H9 (cell line): ENCODE measurements around the gene SLC12A8. TPM values are rescaled to one million over a fixed set of nuclear protein-coding genes. Genes with fewer than 3 reads are reported as not detected.
A peak's percentile ranks its signal among the peaks of the same experiment; 100 is the strongest.

ENCODE experiments used
- DNase-seq: peaks from one replicate; pipeline ENCODE4 v3.0.0-alpha.2; 2017
- H2AFZ ChIP-seq: one replicate; pipeline ENCODE4 v1.6.1; 2013; ENCODE audit warnings: mild to moderate bottlenecking, low read length, control low read depth, moderate library complexity
- H2AK5ac ChIP-seq: 2 replicates; pipeline ENCODE4 v1.6.1; 2013; ENCODE audit warnings: low read length, control low read depth, mixed read lengths; ENCODE audit not compliant: insufficient read length
- H2BK120ac ChIP-seq: one replicate; pipeline ENCODE4 v1.6.1; 2013; ENCODE audit warnings: low read depth, mild to moderate bottlenecking, low read length, control low read depth, inconsistent platforms; ENCODE audit not compliant: poor library complexity, severe bottlenecking
- H2BK12ac ChIP-seq: 2 replicates; pipeline ENCODE4 v1.6.1; 2013; ENCODE audit warnings: low read length, control low read depth, mixed read lengths, low read depth; ENCODE audit not compliant: insufficient read length
- H2BK15ac ChIP-seq: 2 replicates; pipeline ENCODE4 v1.6.1; 2013; ENCODE audit warnings: low read depth, low read length, control low read depth
- H2BK20ac ChIP-seq: one replicate; pipeline ENCODE4 v1.6.1; 2013; ENCODE audit warnings: low read depth, mild to moderate bottlenecking, low read length, control low read depth, inconsistent platforms; ENCODE audit not compliant: poor library complexity, severe bottlenecking
- H2BK5ac ChIP-seq: 2 replicates; pipeline ENCODE4 v1.6.1; 2013; ENCODE audit warnings: low read length, control low read depth, mixed read lengths; ENCODE audit not compliant: insufficient read length
- H3K14ac ChIP-seq: 2 replicates; pipeline ENCODE4 v1.6.1; 2013; ENCODE audit warnings: low read length, control low read depth; ENCODE audit not compliant: insufficient read depth
- H3K18ac ChIP-seq: 2 replicates; pipeline ENCODE4 v1.6.1; 2013; ENCODE audit warnings: low read depth, mild to moderate bottlenecking, mixed read lengths, low read length, control low read depth; ENCODE audit not compliant: insufficient read length
- H3K23ac ChIP-seq: 2 replicates; pipeline ENCODE4 v1.6.1; 2013; ENCODE audit warnings: low read length, control low read depth, mixed read lengths, low read depth; ENCODE audit not compliant: insufficient read length
- H3K23me2 ChIP-seq: 2 replicates; pipeline ENCODE4 v1.6.1; 2013; ENCODE audit warnings: low read depth, mild to moderate bottlenecking, mixed read lengths, low read length, control low read depth; ENCODE audit not compliant: insufficient read length, poor library complexity, severe bottlenecking
- H3K27ac ChIP-seq: 2 replicates; pipeline ENCODE4 v1.5.1; 2013; ENCODE audit warnings: low read length, control low read depth, mixed read lengths, low read depth; ENCODE audit not compliant: insufficient read length
- H3K27me3 ChIP-seq: 2 replicates; pipeline ENCODE4 v1.6.1; 2013; ENCODE audit warnings: low read length, control low read depth, inconsistent platforms; ENCODE audit not compliant: insufficient read depth
- H3K4ac ChIP-seq: 2 replicates; pipeline ENCODE4 v1.6.1; 2013; ENCODE audit warnings: low read depth, mild to moderate bottlenecking, control low read depth, inconsistent platforms, low read length, moderate library complexity
- H3K4me1 ChIP-seq: 2 replicates; pipeline ENCODE4 v1.6.1; 2013; ENCODE audit warnings: low read length, control low read depth, inconsistent platforms; ENCODE audit not compliant: insufficient read depth
- H3K4me2 ChIP-seq: 2 replicates; pipeline ENCODE4 v1.6.1; 2013; ENCODE audit warnings: low read length, control low read depth, mixed read lengths; ENCODE audit not compliant: insufficient read length, insufficient read depth
- H3K56ac ChIP-seq: 2 replicates; pipeline ENCODE4 v1.6.1; 2013; ENCODE audit warnings: low read depth, mild to moderate bottlenecking, mixed read lengths, low read length, control low read depth; ENCODE audit not compliant: insufficient read length
- H3K79me1 ChIP-seq: 2 replicates; pipeline ENCODE4 v1.6.1; 2013; ENCODE audit warnings: low read depth, mild to moderate bottlenecking, moderate library complexity, low read length, control low read depth, inconsistent platforms; ENCODE audit not compliant: insufficient read depth, poor library complexity, severe bottlenecking
- H3K79me2 ChIP-seq: 2 replicates; pipeline ENCODE4 v1.6.1; 2013; ENCODE audit warnings: low read length, control low read depth, inconsistent platforms; ENCODE audit not compliant: insufficient read depth
- H3K9ac ChIP-seq: 2 replicates; pipeline ENCODE4 v1.6.1; 2013; ENCODE audit warnings: low read length, control low read depth, mixed read lengths; ENCODE audit not compliant: insufficient read length; ENCODE audit errors: extremely low read depth
- H3K9me3 ChIP-seq: one replicate; pipeline ENCODE4 v1.6.1; 2013; ENCODE audit warnings: low read depth, low read length, inconsistent platforms; ENCODE audit not compliant: control insufficient read depth
- H3T11ph ChIP-seq: one replicate; pipeline ENCODE4 v1.6.1; 2013; ENCODE audit warnings: mild to moderate bottlenecking, low read length, control low read depth, inconsistent platforms
- H4K20me1 ChIP-seq: one replicate; pipeline ENCODE4 v1.6.1; 2013; ENCODE audit not compliant: control insufficient read depth, insufficient read length, insufficient read depth
- H4K5ac ChIP-seq: 2 replicates; pipeline ENCODE4 v1.6.1; 2013; ENCODE audit warnings: low read depth, mild to moderate bottlenecking, mixed read lengths, low read length, control low read depth; ENCODE audit not compliant: insufficient read length
- H4K8ac ChIP-seq: replicated peaks from 2 replicates; pipeline ENCODE4 v1.6.1; 2013; ENCODE audit warnings: low read length, control low read depth, mixed read lengths, low read depth; ENCODE audit not compliant: insufficient read length
- H4K91ac ChIP-seq: 2 replicates; pipeline ENCODE4 v1.6.1; 2013; ENCODE audit warnings: low read depth, mild to moderate bottlenecking, moderate library complexity, mixed read lengths, low read length, control low read depth; ENCODE audit not compliant: insufficient read length
- H3K27ac Mint-ChIP-seq, 3 experiments: 2 replicates in 2 of 3; 3 replicates in 1 of 3; pipeline ENCODE4 v1.8.0; 2020 to 2021; ENCODE audit warnings: mixed read lengths in 3 of 3, mild to moderate bottlenecking in 1 of 3, moderate library complexity in 1 of 3
- H3K27me3 Mint-ChIP-seq: 2 replicates; pipeline ENCODE4 v1.8.0; 2021; ENCODE audit warnings: low read depth, mild to moderate bottlenecking, moderate library complexity, mixed read lengths
- H3K36me3 Mint-ChIP-seq, 3 experiments: 2 replicates in 2 of 3; 3 replicates in 1 of 3; pipeline ENCODE4 v1.8.0; 2020 to 2021; ENCODE audit warnings: low read depth in 3 of 3, mixed read lengths in 3 of 3; ENCODE audit not compliant: insufficient read depth in 1 of 3
- H3K4me1 Mint-ChIP-seq, 2 experiments: 2 replicates each; pipeline ENCODE4 v1.8.0; 2020; ENCODE audit warnings: mixed read lengths in 2 of 2
- H3K4me3 Mint-ChIP-seq, 2 experiments: 2 replicates in 1 of 2; 3 replicates in 1 of 2; pipeline ENCODE4 v1.8.0; 2020 to 2021; ENCODE audit warnings: mild to moderate bottlenecking in 2 of 2, mixed read lengths in 2 of 2, moderate library complexity in 1 of 2
- H3K9me3 Mint-ChIP-seq, 2 experiments: 2 replicates in 1 of 2; 3 replicates in 1 of 2; pipeline ENCODE4 v1.8.0; 2020; ENCODE audit warnings: mild to moderate bottlenecking in 2 of 2, mixed read lengths in 2 of 2, moderate library complexity in 1 of 2
- CTCF ChIP-seq: fragments of 200-600 bp; sonication (generic); conservative IDR thresholded peaks from 3 replicates; pipeline ENCODE4 v1.8.0; 2021; ENCODE audit warnings: antibody characterized with exemption, mild to moderate bottlenecking
- WGBS: extraction: QIAGEN DNeasy Blood & Tissue Kit; methylation state at CpG from one replicate; pipeline ENCODE4 v1.1.7; 2013; ENCODE audit warnings: missing lambda C conversion rate, low lambda C conversion rate, mixed read lengths; ENCODE audit not compliant: insufficient read length; ENCODE audit errors: extremely low coverage; 5-methylcytosine and 5-hydroxymethylcytosine counted together
- total RNA-seq: library from RNA; stranded (reverse); gene quantifications from 2 replicates; pipeline ENCODE4 v1.2.1, GENCODE V29; 2021

Gene SLC12A8
- total RNA-seq, 1 experiment from 2014 or later, result 8.2 TPM

- no peak overlapping the region for H2BK15ac ChIP-seq
- Mint-ChIP-seq H3K27ac (peak overlapping the region in 1 of 3 experiments; percentile 49; a peak in 1 of 7 replicates), H3K27me3 (peaks cover 1% of the 10 kb centered on the region), H3K36me3 (no peaks in the 10 kb centered on the region), H3K9me3 (no peaks in the 10 kb centered on the region), H3K4me3 (no peak overlapping the region), H3K4me1 (peaks cover 37 to 49% of the 10 kb centered on the region in 2 experiments)
- H4K91ac ChIP-seq, result no peak overlapping the region
- H2AK5ac ChIP-seq, result no peak overlapping the region
- no peak overlapping the region for H3K23ac ChIP-seq
- H2BK12ac ChIP-seq, result no peak overlapping the region
- H3K27me3 ChIP-seq, result no peaks in the 10 kb centered on the region
- no peak overlapping the region for H4K8ac ChIP-seq
- H3K18ac ChIP-seq, result no peak overlapping the region
- no peaks in the 10 kb centered on the region for H3K23me2 ChIP-seq
- H2BK5ac ChIP-seq, result no peak overlapping the region
- no peak for TF ChIP-seq CTCF
- H4K5ac ChIP-seq, result no peak overlapping the region
- no peak overlapping the region for H3K27ac ChIP-seq
- no peak overlapping the region for H3K4ac ChIP-seq
- H2BK120ac ChIP-seq, result no peak overlapping the region
- no peak for DNase-seq
- peaks cover 8% of the 10 kb centered on the region; the same call in 1 of the 2 replicates for H3K4me1 ChIP-seq
- H3K14ac ChIP-seq, result peak overlapping the region; percentile 43; the same call in 1 of the 2 replicates
- no CpG with 5 or more reads among the region's 17 CpGs for WGBS
- H3K56ac ChIP-seq, result no peak overlapping the region
- no peaks in the 10 kb centered on the region for H3K79me1 ChIP-seq
- H2BK20ac ChIP-seq, result no peak overlapping the region
- no peak overlapping the region for H3K4me2 ChIP-seq
- no peaks in the 10 kb centered on the region for H4K20me1 ChIP-seq
- H3K79me2 ChIP-seq, result no peaks in the 10 kb centered on the region
- no peak overlapping the region for H2AFZ ChIP-seq
- no peak overlapping the region for H3K9ac ChIP-seq
- H3T11ph ChIP-seq, result no peak overlapping the region
- no peaks in the 10 kb centered on the region for H3K9me3 ChIP-seq
Measured at GRCh38 chr3:125148836-125149235, 63.7 kb downstream of the SLC12A8 start.
